ENCODE measurements around the gene SMNDC1.
A peak's percentile ranks its signal among the peaks of the same experiment; 100 is the strongest.
"Not testable (repeated sequence)": the region's sequence is repeated elsewhere in the genome, so short reads cannot be mapped to it uniquely, and the experiment has no call there.

The SMNDC1 gene

DNA sequence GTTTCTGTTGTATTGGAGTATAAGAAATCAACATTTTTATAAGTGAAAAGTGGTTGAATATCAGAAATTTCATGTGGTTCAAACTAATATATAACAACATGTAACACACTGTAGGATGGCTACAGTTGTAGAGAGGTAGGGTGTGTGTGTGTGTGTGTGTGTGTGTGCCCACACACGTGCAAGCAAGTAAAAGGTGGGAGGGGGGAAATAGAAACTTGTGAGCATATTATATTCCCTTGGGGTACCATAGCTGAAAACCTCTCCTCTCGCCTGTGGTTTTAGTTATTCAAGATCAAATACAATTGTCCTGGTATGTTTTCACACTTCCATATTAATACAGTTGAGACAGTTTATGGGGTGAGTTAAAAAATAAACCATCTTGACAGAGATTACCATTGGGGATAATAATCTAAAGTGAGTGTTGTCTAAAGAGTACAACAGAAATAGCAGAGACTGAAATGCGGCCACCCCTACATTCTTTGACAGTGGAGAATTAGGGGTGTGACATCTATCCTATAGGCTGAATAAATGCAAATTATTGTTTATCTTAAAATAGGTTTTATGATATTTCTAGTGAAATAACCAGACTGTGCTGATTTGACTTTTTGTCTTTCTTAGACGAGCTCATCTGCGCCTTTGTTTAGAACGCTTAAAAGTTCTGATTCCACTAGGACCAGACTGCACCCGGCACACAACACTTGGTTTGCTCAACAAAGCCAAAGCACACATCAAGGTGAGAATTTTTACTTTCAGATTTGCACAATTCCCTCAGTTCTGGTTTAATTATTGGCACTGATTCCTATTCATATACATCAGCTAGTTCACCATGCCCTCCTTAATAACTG lies 25.9 kb downstream of the SMNDC1 start:
- DNase-seq: no peak

GRCh38 chr10:110277591-110277990 lies 27.1 kb downstream of the SMNDC1 start:
- DNase-seq: no peak

DNA sequence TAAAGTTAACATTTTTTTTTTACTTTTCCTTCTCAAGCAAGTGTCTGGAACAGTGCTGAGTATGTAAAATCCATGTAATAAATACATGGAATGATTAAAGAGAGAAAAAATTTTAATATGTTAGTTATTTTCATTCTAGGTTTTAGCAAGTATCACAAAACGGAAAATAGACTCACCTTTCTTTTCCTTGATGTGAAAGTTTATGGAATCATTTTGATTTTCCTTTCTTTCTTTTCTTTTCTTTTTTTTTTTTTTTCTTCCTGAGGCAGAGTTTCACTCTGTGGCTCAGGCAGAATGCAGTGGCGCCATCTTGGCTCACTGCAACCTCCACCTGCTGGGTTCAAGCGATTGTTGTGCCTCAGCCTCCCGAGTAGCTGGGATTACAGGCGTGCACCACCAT lies 28.1 kb downstream of the SMNDC1 start:
- DNase-seq: no peak

DNA sequence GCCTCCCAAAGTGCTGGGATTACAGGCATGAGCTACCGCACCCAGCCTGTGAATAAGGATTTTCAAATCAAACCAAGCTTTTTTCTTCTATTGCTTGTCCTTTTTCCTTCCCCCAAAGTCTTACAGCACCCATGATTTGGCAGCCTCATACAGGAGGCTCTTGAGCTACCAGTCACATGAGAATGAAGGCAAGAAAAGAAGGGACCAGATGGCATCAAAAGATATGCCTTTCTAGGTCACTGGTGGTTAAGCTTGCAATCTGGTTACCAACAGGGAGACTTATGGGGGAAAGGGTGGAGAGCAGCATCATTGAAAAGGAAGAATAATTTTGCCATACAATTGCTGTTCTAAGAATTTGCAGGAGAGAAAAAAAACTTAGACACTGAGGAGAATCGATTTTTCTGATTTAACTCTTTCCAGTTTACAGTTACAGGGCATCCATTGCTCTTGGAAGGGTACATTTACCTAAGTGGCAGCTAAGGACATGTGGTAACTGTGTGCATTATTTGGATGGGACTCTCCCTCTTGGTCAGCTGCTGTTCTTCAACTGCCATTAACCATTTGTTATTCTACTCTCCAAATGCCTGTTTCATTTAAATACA lies 29.5 kb downstream of the SMNDC1 start:
- DNase-seq: no peak

- DNase-seq: no peak
Observed at GRCh38 chr10:110274647-110275046, 30.1 kb downstream of the SMNDC1 start.

DNA sequence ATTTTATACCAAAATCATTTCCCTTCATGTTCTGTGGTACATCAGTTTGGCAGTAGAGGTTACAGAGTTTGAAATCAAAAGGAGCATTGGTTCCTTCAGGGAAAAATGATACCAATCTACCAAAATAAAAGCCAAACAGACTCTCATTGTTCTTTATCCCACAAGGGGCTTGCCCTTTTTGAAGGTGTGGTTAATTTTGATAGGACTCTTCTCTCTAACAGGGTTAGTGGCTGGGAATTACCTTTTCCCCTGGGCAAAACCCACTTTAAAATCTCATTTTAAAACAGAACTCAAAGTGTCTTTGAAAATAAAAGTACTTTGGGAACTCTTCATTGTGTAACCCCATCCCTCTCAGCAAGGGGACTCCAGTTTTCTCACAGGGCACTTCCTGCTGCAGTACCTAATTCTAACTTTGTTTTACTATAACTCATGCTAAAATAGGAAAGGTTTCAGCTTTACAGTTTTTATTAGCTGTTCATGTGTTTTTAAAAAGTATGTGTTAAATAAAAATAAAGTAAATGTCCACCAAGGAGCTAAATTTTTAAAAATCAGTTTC lies 30.6 kb downstream of the SMNDC1 start:
- no peak for DNase-seq

GRCh38 chr10:110273474-110273873 lies 31.2 kb downstream of the SMNDC1 start:
- DNase-seq: peak in 5 of 6 experiments; percentile 19 to 49 (median 36)

DNA sequence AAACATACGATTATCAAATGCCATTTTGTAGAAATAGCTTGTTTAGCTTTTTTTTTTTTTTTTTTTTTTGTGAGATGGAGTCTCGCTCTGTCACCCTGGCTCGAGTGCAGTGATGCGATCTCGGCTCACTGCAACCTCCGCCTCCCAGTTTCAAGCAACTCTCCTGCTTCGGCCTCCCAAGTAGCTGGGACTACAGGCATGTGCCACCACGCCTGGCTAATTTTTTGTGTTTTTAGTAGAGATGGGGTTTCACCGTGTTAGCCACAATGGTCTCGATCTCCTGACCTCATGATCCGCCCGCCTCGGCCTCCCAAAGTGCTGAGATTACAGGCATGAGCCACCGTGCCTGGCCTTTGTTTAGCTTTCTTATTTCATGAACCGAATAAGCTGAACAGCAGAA lies 31.7 kb downstream of the SMNDC1 start:
- not testable (repeated sequence) for DNase-seq

- peak in 3 of 6 experiments; percentile 22 to 45 (median 36) for DNase-seq
Observed at GRCh38 chr10:110269374-110270318, 35.1 kb downstream of the SMNDC1 start.

DNA sequence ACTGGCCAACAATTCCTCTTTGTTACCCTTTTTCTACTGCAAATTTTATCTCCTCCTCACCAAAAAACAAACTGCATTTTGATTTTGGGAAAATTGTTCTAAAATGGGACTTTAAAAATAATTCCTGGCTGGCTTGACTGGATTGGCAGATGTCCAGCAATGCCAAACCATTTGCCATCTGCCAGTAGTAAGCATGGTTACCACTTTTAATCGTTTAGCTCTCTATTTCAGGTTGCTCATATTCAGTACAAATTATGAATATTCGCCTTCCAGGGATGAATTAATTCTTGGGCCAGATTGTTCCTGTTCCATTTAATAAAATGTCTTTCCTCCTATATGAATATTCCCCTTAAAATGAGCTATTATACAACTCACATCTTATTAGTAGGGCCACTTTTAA lies 35.7 kb downstream of the SMNDC1 start:
- DNase-seq: no peak

DNA sequence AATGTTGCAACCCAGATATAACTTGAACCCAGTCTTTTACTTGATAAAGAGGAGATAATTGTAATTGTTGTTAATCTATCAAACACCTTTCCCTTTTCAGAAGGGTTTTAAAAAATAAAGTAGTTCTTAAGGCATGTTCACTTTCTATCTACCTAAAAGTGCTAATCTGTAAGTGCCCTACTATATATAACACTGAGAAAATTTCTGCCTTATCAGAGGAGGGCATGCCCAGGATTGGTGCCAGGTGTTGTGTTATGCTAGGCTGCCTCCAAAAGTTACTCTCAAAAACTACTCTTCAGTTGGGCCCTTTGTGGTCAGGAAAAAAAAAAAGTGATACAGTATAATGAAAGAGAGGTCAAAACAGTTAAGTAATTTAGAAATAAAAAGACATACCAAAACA lies 36.3 kb downstream of the SMNDC1 start:
- DNase-seq: no peak

- no peak for DNase-seq
Observed at GRCh38 chr10:110267276-110267675, 37.4 kb downstream of the SMNDC1 start.

DNA sequence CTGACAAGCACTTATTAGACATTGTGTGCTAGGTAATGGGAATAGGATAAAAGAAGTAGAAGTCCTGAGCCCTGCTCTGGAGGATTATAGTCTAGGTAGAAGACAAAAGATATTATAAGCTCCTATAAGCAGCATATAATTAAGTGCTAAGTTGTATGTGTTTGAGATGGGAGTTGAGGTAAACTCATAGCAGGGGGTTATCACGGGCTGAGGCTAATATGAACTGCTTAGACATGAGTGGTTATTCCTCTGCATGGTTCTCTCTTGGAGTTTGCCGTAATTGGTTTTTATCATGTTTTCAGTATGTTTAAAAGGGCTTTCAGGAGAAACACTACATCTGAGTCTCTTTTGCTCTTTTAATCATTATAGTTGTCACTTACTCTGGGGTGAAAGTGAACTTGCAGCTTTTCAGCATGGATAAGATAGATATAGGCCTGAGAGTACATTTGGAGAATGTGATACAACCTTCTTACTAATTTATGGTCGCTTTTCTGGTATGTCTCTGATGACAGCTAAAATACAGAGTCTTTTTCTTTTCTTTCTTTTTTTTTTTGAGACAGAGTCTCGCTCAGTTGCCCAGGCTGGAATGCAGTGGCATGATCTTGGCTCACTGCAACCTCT lies 39.0 kb downstream of the SMNDC1 start:
- no peak for DNase-seq

- DNase-seq: no peak
Observed at GRCh38 chr10:110263164-110263563, 41.6 kb downstream of the SMNDC1 start.

GRCh38 chr10:110260746-110261477 lies 43.8 kb downstream of the SMNDC1 start:
- DNase-seq: no peak

DNA sequence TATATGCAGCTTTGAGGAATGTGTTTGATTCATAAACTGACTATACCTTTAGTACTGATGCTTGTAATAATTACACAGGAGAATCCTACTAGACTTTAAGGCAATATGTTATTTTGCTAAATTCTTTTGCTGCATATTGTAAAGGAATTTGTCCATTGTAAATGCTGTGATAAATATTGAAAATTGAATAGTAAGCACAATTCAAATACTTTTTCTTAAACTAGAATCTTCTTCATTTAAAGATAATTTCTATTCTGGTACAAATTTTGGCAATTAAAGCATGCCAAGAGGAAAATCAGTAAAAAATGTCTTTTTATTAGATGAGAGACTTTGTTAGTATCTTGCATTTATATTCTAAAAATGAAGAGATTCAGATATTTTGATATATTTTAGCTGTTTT lies 45.4 kb downstream of the SMNDC1 start:
- DNase-seq: no peak

DNA sequence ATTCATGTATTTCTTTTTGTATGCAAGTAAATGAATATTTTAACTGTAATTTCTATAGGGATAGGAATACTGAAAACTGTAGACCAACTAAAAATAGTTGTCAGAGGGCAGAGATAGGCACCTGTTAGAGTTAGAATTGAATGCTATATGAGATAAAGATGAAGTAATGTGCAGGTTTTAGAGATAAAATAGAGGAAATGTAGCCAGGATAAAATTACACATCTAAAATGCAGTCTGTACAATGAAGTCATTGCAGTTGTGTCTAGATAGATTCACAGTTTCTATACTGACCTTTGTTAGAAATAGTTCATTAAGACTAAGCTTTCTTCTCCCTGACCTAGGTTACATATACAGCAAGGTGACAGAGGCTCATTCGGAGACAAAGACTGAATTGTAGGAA lies 46.2 kb downstream of the SMNDC1 start:
- no peak for DNase-seq

- no peak for DNase-seq
Observed at GRCh38 chr10:110254467-110254866, 50.3 kb downstream of the SMNDC1 start.

- no peak for DNase-seq
Observed at GRCh38 chr10:110252151-110252550, 52.6 kb downstream of the SMNDC1 start.

GRCh38 chr10:110251392-110251791 lies 53.3 kb downstream of the SMNDC1 start:
- not testable (repeated sequence) for DNase-seq

GRCh38 chr10:110249489-110249888 lies 55.2 kb downstream of the SMNDC1 start:
- not testable (repeated sequence) for DNase-seq

GRCh38 chr10:110247833-110248232 lies 56.9 kb downstream of the SMNDC1 start:
- DNase-seq: not testable (repeated sequence)
